KMS-11 (cell line): ENCODE results near the gene CD38.
A peak's percentile ranks its signal among the peaks of the same experiment; 100 is the strongest.

Experiments
- H2AFZ ChIP-seq: fragments of 200-600 bp; sonication (generic); 2 replicates; pipeline ENCODE4 v1.6.1; 2016; ENCODE audit warnings: antibody characterized with exemption, mixed run types, low read depth
- H3K27ac ChIP-seq: fragments of 200-600 bp; sonication (generic); 2 replicates; pipeline ENCODE4 v1.6.1; 2016; ENCODE audit warnings: mild to moderate bottlenecking, mixed run types
- H3K27me3 ChIP-seq: fragments of 200-600 bp; sonication (generic); 2 replicates; pipeline ENCODE4 v1.6.1; 2017; ENCODE audit warnings: mild to moderate bottlenecking, low read depth, mixed run types, moderate library complexity; ENCODE audit not compliant: insufficient read depth
- H3K36me3 ChIP-seq: fragments of 200-600 bp; sonication (generic); 2 replicates; pipeline ENCODE4 v1.6.1; 2017; ENCODE audit warnings: mild to moderate bottlenecking, mixed run types; ENCODE audit not compliant: insufficient read depth
- H3K4me1 ChIP-seq: fragments of 200-600 bp; sonication (generic); 2 replicates; pipeline ENCODE4 v1.6.1; 2016; ENCODE audit warnings: mild to moderate bottlenecking, low read depth, mixed run types; ENCODE audit not compliant: poor library complexity, severe bottlenecking
- H3K4me2 ChIP-seq: fragments of 200-600 bp; sonication (generic); 2 replicates; pipeline ENCODE4 v1.7.0; 2016; ENCODE audit warnings: mild to moderate bottlenecking, mixed run types
- H3K4me3 ChIP-seq: fragments of 200-600 bp; sonication (generic); IDR thresholded peaks from 2 replicates; pipeline ENCODE4 v1.6.1; 2017; ENCODE audit warnings: low read depth, low read length, mixed read lengths; ENCODE audit not compliant: insufficient read depth
- H3K79me2 ChIP-seq: fragments of 200-600 bp; sonication (generic); 2 replicates; pipeline ENCODE4 v1.6.1; 2016; ENCODE audit warnings: low read depth, mixed run types; ENCODE audit not compliant: insufficient read depth
- H3K9ac ChIP-seq: fragments of 200-600 bp; sonication (generic); 2 replicates; pipeline ENCODE4 v1.6.1; 2016; ENCODE audit warnings: mild to moderate bottlenecking, mixed run types
- H4K20me1 ChIP-seq: fragments of 200-600 bp; sonication (generic); 2 replicates; pipeline ENCODE4 v1.6.1; 2016; ENCODE audit warnings: mild to moderate bottlenecking, mixed run types; ENCODE audit not compliant: insufficient read depth
- CTCF ChIP-seq: fragments of 200-600 bp; sonication (generic); conservative IDR thresholded peaks from 2 replicates; pipeline ENCODE4 v1.6.1; 2017; ENCODE audit warnings: low read depth, mild to moderate bottlenecking, antibody characterized with exemption, low read length, moderate library complexity, mixed read lengths

CD38 gene

GRCh38 chr4:15878011-15878410 lies 99.9 kb downstream of the CD38 start:
- H2AFZ ChIP-seq: no peak overlapping the region
- 0 out of 2 replicates have a peak, but pooled peaks have one; percentile 20 for TF ChIP-seq CTCF
- no peak overlapping the region for H3K27ac ChIP-seq
- no peaks in the 10 kb centered on the region for H4K20me1 ChIP-seq
- no peak overlapping the region for H3K4me3 ChIP-seq
- no peaks in the 10 kb centered on the region for H3K36me3 ChIP-seq
- H3K4me1 ChIP-seq: no peaks in the 10 kb centered on the region
- H3K4me2 ChIP-seq: no peak overlapping the region
- no peak overlapping the region for H3K9ac ChIP-seq
- H3K79me2 ChIP-seq: no peaks in the 10 kb centered on the region
- H3K27me3 ChIP-seq: no peaks in the 10 kb centered on the region

- no peaks in the 10 kb centered on the region for H4K20me1 ChIP-seq
- no peaks in the 10 kb centered on the region for H3K36me3 ChIP-seq
- no peak overlapping the region for H3K4me3 ChIP-seq
- no peak overlapping the region for H3K4me2 ChIP-seq
- H3K9ac ChIP-seq: no peak overlapping the region
- H3K27me3 ChIP-seq: no peaks in the 10 kb centered on the region
- no peaks in the 10 kb centered on the region for H3K79me2 ChIP-seq
- H3K27ac ChIP-seq: no peak overlapping the region
- H2AFZ ChIP-seq: no peak overlapping the region
- no peaks in the 10 kb centered on the region for H3K4me1 ChIP-seq
- no peak for TF ChIP-seq CTCF
Observed at GRCh38 chr4:15881820-15882219, 103.7 kb downstream of the CD38 start.

GRCh38 chr4:15882675-15883086 lies 104.6 kb downstream of the CD38 start:
- H3K9ac ChIP-seq: no peak overlapping the region
- peak; percentile 75 for TF ChIP-seq CTCF

GRCh38 chr4:15883610-15884243 lies 105.6 kb downstream of the CD38 start:
- H3K36me3 ChIP-seq: no peaks in the 10 kb centered on the region
- no peaks in the 10 kb centered on the region for H3K79me2 ChIP-seq
- TF ChIP-seq CTCF: no peak
- no peak overlapping the region for H2AFZ ChIP-seq
- H3K27ac ChIP-seq: no peak overlapping the region
- H3K27me3 ChIP-seq: no peaks in the 10 kb centered on the region
- H3K9ac ChIP-seq: no peak overlapping the region
- no peak overlapping the region for H3K4me2 ChIP-seq
- H3K4me1 ChIP-seq: no peaks in the 10 kb centered on the region
- no peaks in the 10 kb centered on the region for H4K20me1 ChIP-seq
- H3K4me3 ChIP-seq: no peak overlapping the region

More at GRCh38 chr4:15882675-15883086, 104.6 kb downstream of the CD38 start:
- Histone ChIP-seq H3K79me2 (no peaks in the 10 kb centered on the region), H4K20me1 (no peaks in the 10 kb centered on the region), H3K27me3 (no peaks in the 10 kb centered on the region), H3K27ac (no peak overlapping the region), H3K4me2 (no peak overlapping the region), H3K36me3 (no peaks in the 10 kb centered on the region), H2AFZ (no peak overlapping the region), H3K4me1 (no peaks in the 10 kb centered on the region), H3K4me3 (no peak overlapping the region)
